ENCODE results near the gene TSHR.

DNA sequence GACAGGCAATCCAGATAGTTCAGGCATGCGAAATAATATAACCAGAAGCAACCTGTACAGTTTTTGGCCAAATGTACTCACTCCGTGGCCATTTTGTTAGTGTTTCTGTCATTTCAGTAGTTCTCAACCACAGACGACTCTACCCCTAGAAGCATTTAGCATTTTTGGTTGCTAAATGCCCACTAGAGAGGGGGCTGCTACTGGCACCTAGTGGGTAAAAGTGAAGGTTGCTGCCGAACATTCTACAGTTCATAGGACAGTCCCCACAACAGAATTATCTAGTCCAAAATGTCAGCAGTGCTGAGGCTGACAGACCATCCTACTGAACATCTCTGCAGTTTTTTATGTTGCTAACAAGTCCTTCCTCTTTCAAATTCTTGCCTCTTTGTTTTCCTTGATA, 107.4 kb downstream of the TSHR start:
- TF ChIP-seq POLR2A (IDR thresholded peaks at IDR 0.05; ENCODE audit: low read length) (no peak), GATA1 (IDR thresholded peaks at IDR 0.05; ENCODE audit: low read depth, low read length) (no peak)
